Erythroblast (primary cell): ENCODE data around the gene SLFN12L.

Experiments used
- GATA1 ChIP-seq: IDR thresholded peaks from 2 replicates; pipeline ENCODE4 v1.6.1; 2011; ENCODE audit warnings: low read depth, mild to moderate bottlenecking, control low read depth, low read length, moderate library complexity
- POLR2A ChIP-seq: IDR thresholded peaks from 2 replicates; pipeline ENCODE4 v1.6.1; 2011; ENCODE audit warnings: mild to moderate bottlenecking, low read length

- TF ChIP-seq POLR2A (no peak), GATA1 (no peak)
Measured at GRCh38 chr17:35529866-35530265, 7.6 kb downstream of the SLFN12L start.
